Measurements from ENCODE around the gene ST6GALNAC6.

DNA sequence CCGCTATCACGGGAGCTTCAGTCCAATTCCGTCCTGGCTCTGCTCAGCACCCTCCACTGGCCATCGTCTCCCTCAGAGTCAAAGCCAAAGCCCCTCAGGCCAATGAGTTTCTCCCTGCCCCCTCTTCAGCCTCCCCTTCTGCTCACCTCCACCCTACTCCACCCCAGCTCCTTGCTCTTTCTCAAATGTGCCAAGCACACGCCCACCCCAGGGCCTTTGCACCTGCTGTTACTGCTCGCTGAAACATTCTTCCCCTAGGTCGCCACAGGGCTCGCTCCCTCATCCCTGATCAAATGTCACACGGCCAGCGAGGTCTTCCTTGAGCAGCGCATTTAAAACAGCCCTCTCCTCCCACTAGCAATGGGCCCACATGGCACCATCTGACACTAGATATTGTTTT is 38.6 kb downstream of the ST6GALNAC6 start:
- TF ChIP-seq, protein P1, sequence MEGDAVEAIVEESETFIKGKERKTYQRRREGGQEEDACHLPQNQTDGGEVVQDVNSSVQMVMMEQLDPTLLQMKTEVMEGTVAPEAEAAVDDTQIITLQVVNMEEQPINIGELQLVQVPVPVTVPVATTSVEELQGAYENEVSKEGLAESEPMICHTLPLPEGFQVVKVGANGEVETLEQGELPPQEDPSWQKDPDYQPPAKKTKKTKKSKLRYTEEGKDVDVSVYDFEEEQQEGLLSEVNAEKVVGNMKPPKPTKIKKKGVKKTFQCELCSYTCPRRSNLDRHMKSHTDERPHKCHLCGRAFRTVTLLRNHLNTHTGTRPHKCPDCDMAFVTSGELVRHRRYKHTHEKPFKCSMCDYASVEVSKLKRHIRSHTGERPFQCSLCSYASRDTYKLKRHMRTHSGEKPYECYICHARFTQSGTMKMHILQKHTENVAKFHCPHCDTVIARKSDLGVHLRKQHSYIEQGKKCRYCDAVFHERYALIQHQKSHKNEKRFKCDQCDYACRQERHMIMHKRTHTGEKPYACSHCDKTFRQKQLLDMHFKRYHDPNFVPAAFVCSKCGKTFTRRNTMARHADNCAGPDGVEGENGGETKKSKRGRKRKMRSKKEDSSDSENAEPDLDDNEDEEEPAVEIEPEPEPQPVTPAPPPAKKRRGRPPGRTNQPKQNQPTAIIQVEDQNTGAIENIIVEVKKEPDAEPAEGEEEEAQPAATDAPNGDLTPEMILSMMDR (IDR thresholded peaks at IDR 0.05), result no peak
- no peak for TF ChIP-seq POLR2A (IDR thresholded peaks at IDR 0.05)
